Body of pancreas (tissue), 4 donors: ENCODE measurements around the gene FAHD2A. TPM values are rescaled to one million over a fixed set of nuclear protein-coding genes. Genes with fewer than 3 reads are reported as not detected.

Experiments used
- ATAC-seq: fragments of 150-250 bp; one replicate; pipeline ENCODE4 v1.9.1; 2016
- DNase-seq, 4 donors: peaks; one replicate each; pipeline ENCODE4 v3.0.0-alpha.2; 2019
- H3K27ac ChIP-seq, 4 donors: fragments of 200-600 bp; sonication (generic); 1 replicate in 3 of 4; 2 replicates in 1 of 4; pipeline versions ENCODE4 v1.5.1 to v1.6.1; 2016 to 2019; ENCODE audit warnings: mild to moderate bottlenecking in 1 of 4, mixed read lengths in 1 of 4, moderate library complexity in 1 of 4
- H3K27me3 ChIP-seq, 2 donors: fragments of 200-600 bp; sonication (generic); one replicate each; pipeline ENCODE4 v1.6.0; 2016; ENCODE audit warnings: mild to moderate bottlenecking in 1 of 2
- H3K36me3 ChIP-seq, 2 donors: fragments of 200-600 bp; sonication (generic); replicated peaks in 1 of 2; 2 replicates each; pipeline ENCODE4 v1.5.1; 2016; ENCODE audit warnings: low read depth in 2 of 2; ENCODE audit not compliant: insufficient read depth in 1 of 2
- H3K4me1 ChIP-seq: fragments of 200-600 bp; sonication (generic); one replicate; pipeline ENCODE4 v1.6.0; 2016
- H3K4me3 ChIP-seq, 2 donors: fragments of 200-600 bp; sonication (generic); 1 replicate in 1 of 2; 2 replicates in 1 of 2; pipeline ENCODE4 v1.5.1; 2016 to 2019
- H3K9me3 ChIP-seq, 3 donors: fragments of 200-600 bp; sonication (generic); 1 replicate in 2 of 3; 2 replicates in 1 of 3; pipeline ENCODE4 v1.5.1; 2016
- POLR2A ChIP-seq, 3 donors: fragments of 450-650 bp; IDR thresholded peaks; one replicate each; pipeline ENCODE4 v1.6.1; 2016; ENCODE audit warnings: antibody characterized with exemption in 3 of 3, mild to moderate bottlenecking in 2 of 3
- WGBS, 2 donors: methylation state at CpG; one replicate each; pipeline ENCODE4 v1.1.5; 2017; 5-methylcytosine and 5-hydroxymethylcytosine counted together
- intact Hi-C: fragments of 100-400 bp; cut with DNase I; formaldehyde crosslinking; loops from one replicate; pipeline ENCODE4 v1.15.1; 2023
- total RNA-seq, 2 donors: library from RNA; depleted of rRNA; stranded (reverse); fragments of >200 nt; gene quantifications; one replicate each; pipeline ENCODE4 v1.1.0, GENCODE V29; 2016
- TF ChIP-seq, protein P1 (sequence below), 7 experiments: fragments of 450-650 bp in 4 of 7; fragments of 200-600 bp in 3 of 7; sonication (generic) in 3 of 7; IDR thresholded peaks; one replicate each; pipeline ENCODE4 v1.5.1; 2016 to 2019; ENCODE audit warnings: antibody characterized with exemption in 7 of 7

FAHD2A gene
- total RNA-seq, 2 donors from 2014 or later = 15.2 to 18.9 TPM

GRCh38 chr2:95380731-95381130, 21.8 kb upstream of the FAHD2A start:
- Histone ChIP-seq H3K36me3 (no peaks in the 10 kb centered on the region), H3K27me3 (no peaks in the 10 kb centered on the region), H3K4me1 (no peaks in the 10 kb centered on the region), H3K9me3 (no peaks in the 10 kb centered on the region), H3K27ac (no peak overlapping the region), H3K4me3 (no peak overlapping the region)
- ATAC-seq (no peak), DNase-seq (no peak)
- TF ChIP-seq, protein P1, sequence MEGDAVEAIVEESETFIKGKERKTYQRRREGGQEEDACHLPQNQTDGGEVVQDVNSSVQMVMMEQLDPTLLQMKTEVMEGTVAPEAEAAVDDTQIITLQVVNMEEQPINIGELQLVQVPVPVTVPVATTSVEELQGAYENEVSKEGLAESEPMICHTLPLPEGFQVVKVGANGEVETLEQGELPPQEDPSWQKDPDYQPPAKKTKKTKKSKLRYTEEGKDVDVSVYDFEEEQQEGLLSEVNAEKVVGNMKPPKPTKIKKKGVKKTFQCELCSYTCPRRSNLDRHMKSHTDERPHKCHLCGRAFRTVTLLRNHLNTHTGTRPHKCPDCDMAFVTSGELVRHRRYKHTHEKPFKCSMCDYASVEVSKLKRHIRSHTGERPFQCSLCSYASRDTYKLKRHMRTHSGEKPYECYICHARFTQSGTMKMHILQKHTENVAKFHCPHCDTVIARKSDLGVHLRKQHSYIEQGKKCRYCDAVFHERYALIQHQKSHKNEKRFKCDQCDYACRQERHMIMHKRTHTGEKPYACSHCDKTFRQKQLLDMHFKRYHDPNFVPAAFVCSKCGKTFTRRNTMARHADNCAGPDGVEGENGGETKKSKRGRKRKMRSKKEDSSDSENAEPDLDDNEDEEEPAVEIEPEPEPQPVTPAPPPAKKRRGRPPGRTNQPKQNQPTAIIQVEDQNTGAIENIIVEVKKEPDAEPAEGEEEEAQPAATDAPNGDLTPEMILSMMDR (IDR thresholded peaks at IDR 0.05) = no peak
- TF ChIP-seq POLR2A (IDR thresholded peaks at IDR 0.05) = no peak
- 87 to 89% methylated on average over 5 of the region's 5 CpGs for WGBS, 2 donors
- intact Hi-C loops = no loop called here

DNA sequence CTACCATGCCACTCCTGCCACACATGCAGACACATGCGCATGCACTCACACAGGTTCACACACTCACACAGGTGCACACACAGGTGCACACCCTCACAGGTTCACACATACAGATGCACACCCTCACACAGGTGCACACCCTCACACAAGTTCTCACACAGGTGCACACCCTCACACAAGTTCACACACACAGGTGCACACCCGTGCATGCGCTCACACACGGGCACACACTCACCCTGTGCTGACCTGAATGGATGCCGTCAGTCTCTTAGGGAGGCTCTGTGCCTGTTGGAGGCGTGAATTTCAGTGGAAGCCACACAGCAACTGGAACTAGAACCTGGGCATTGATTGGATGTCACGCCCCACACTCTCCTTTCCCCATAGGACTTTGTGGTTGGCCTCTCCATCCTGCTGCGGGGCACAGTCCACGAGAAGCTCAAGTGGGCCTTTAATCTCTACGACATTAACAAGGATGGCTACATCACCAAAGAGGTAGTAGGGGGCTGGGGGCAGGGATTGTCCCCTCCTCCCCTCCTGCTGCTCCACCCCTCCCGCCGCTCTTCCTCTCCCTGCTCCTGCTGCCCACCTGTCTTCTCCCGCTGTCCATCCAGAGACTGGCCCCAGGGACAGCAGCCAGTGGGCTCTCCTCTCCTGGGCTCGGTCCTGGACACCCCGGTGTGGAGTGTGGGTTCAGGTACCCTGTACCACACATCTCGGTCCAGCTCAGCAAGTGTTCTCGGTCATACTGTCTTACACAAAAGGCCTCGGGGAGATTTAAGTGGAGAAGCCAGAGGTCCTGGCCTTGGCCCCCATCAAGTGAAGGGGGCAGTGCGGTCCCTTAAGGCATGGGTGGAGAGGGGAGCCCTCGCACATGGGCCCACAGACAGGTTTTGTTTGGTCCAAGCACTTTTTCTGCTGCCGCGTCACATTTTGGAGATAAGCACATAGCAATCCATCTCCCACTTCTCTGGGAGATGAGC, 21.0 kb upstream of the FAHD2A start:
- Histone ChIP-seq H3K4me1 (no peaks in the 10 kb centered on the region), H3K27me3 (no peaks in the 10 kb centered on the region), H3K9me3 (no peaks in the 10 kb centered on the region), H3K36me3 (no peaks in the 10 kb centered on the region), H3K27ac (no peak overlapping the region), H3K4me3 (no peak overlapping the region)
- ATAC-seq = no peak
- no peak for TF ChIP-seq POLR2A (IDR thresholded peaks at IDR 0.05)
- 80 to 87% methylated on average over 19 to 22 of the region's 22 CpGs for whole genome bisulfite sequencing, 2 donors
- intact Hi-C loops = no loop called here
- DNase-seq = no peak

- ATAC-seq (no peak), DNase-seq (no peak)
- Histone ChIP-seq H3K27me3 (no peaks in the 10 kb centered on the region), H3K27ac (no peak overlapping the region), H3K4me3 (no peak overlapping the region), H3K9me3 (no peaks in the 10 kb centered on the region), H3K4me1 (no peaks in the 10 kb centered on the region), H3K36me3 (no peaks in the 10 kb centered on the region)
- WGBS, 2 donors = 88 to 90% methylated on average over 14 to 20 of the region's 20 CpGs
- intact Hi-C loops = no loop called here
- no peak for TF ChIP-seq POLR2A (IDR thresholded peaks at IDR 0.05)
- TF ChIP-seq, protein P1 (IDR thresholded peaks at IDR 0.05) = no peak
Observed at GRCh38 chr2:95382192-95382591, 20.3 kb upstream of the FAHD2A start.

- DNase-seq = no peak
- Histone ChIP-seq H3K9me3 (no peaks in the 10 kb centered on the region), H3K27ac (no peak overlapping the region), H3K4me1 (no peaks in the 10 kb centered on the region), H3K36me3 (no peaks in the 10 kb centered on the region), H3K4me3 (no peak overlapping the region), H3K27me3 (no peaks in the 10 kb centered on the region)
- 72 to 83% methylated on average over 4 to 14 of the region's 14 CpGs for WGBS, 2 donors
- intact Hi-C loops = no loop called here
- TF ChIP-seq, protein P1 (IDR thresholded peaks at IDR 0.05) = no peak
- TF ChIP-seq POLR2A (IDR thresholded peaks at IDR 0.05) = no peak
- no peak for ATAC-seq
Observed at GRCh38 chr2:95382686-95383634, 19.5 kb upstream of the FAHD2A start.

GRCh38 chr2:95383635-95384027, 18.9 kb upstream of the FAHD2A start:
- Histone ChIP-seq H3K4me1 (peaks cover under 1% of the 10 kb centered on the region), H3K36me3 (no peaks in the 10 kb centered on the region), H3K4me3 (no peak overlapping the region), H3K27me3 (no peaks in the 10 kb centered on the region), H3K9me3 (no peaks in the 10 kb centered on the region), H3K27ac (no peak overlapping the region)
- TF ChIP-seq, protein P1 (IDR thresholded peaks at IDR 0.05) = no peak
- TF ChIP-seq POLR2A (IDR thresholded peaks at IDR 0.05) = no peak
- intact Hi-C loops = no loop called here
- no peak for ATAC-seq
- WGBS, 2 donors = 87 to 88% methylated on average over 7 to 8 of the region's 9 CpGs
- DNase-seq = no peak
